IMR-90 (cell line): ENCODE data around the gene UFC1. TPM values are rescaled to one million over a fixed set of nuclear protein-coding genes. Genes with fewer than 3 reads are reported as not detected.

ENCODE experiments used
- ATAC-seq: fragments of 200-7000 bp; cut with Tn5 transposase; 2 replicates; pipeline ENCODE4 v1.9.1; 2020; ENCODE audit warnings: low read depth, mild to moderate bottlenecking, moderate library complexity
- BruUV-seq: library from RNA; stranded (reverse); fragments of 400-500 nt; replicated peaks from 2 replicates; lab custom pipeline; 2021; lab: Mats Ljungman, UMichigan
- CTCF ChIA-PET: fragments of 300-600 bp; formaldehyde crosslinking; extraction: SDS; loops from one replicate; lab custom pipeline; 2021; ENCODE audit warnings: antibody characterized with exemption; lab: Yijun Ruan, JAX
- POLR2A ChIA-PET: fragments of 300-600 bp; sonication (Branson Sonifier 250); formaldehyde crosslinking; loops from one replicate; lab custom pipeline; 2022; ENCODE audit warnings: antibody characterized with exemption; ENCODE audit not compliant: unreplicated experiment; lab: Charles Lee
- DNase-seq: peaks from one replicate; pipeline ENCODE4 v3.0.0; 2013
- H2AFZ ChIP-seq: replicated peaks from 2 replicates; pipeline ENCODE3; 2013; ENCODE audit warnings: low read length, mild to moderate bottlenecking; ENCODE audit not compliant: poor library complexity
- H2AK5ac ChIP-seq: 2 replicates; pipeline ENCODE4 v1.6.1; 2013; ENCODE audit warnings: low read depth, low read length, inconsistent platforms
- H2AK9ac ChIP-seq: replicated peaks from 2 replicates; pipeline ENCODE3; 2013; ENCODE audit warnings: mild to moderate bottlenecking, low read depth, low read length, moderate library complexity; ENCODE audit not compliant: poor library complexity
- H2BK120ac ChIP-seq: 2 replicates; pipeline ENCODE4 v1.6.1; 2013; ENCODE audit warnings: low read depth, low read length, inconsistent platforms
- H2BK15ac ChIP-seq: 3 replicates; pipeline ENCODE4 v1.6.1; 2013; ENCODE audit warnings: low read depth, low read length, inconsistent platforms
- H2BK20ac ChIP-seq: 2 replicates; pipeline ENCODE4 v1.6.1; 2013; ENCODE audit warnings: low read depth, mild to moderate bottlenecking, inconsistent platforms, low read length, moderate library complexity
- H2BK5ac ChIP-seq: 2 replicates; pipeline ENCODE4 v1.6.1; 2013; ENCODE audit warnings: mild to moderate bottlenecking, low read depth, low read length, inconsistent platforms; ENCODE audit not compliant: poor library complexity, severe bottlenecking
- H3K14ac ChIP-seq: replicated peaks from 2 replicates; pipeline ENCODE4 v1.6.1; 2013; ENCODE audit warnings: low read depth, low read length, inconsistent platforms
- H3K18ac ChIP-seq: 2 replicates; pipeline ENCODE4 v1.6.1; 2013; ENCODE audit warnings: low read depth, low read length, control low read depth
- H3K23ac ChIP-seq: 2 replicates; pipeline ENCODE4 v1.6.1; 2013; ENCODE audit warnings: low read depth, low read length, inconsistent platforms
- H3K27ac ChIP-seq: 2 replicates; pipeline ENCODE4 v1.5.1; 2013; ENCODE audit warnings: mild to moderate bottlenecking, control low read depth, low read length; ENCODE audit not compliant: insufficient read depth
- H3K27me3 ChIP-seq: 2 replicates; pipeline ENCODE4 v1.6.1; 2013; ENCODE audit warnings: low read length; ENCODE audit not compliant: control insufficient read depth, insufficient read depth
- H3K36me3 ChIP-seq: 2 replicates; pipeline ENCODE4 v1.6.1; 2013; ENCODE audit warnings: low read length, mixed read lengths; ENCODE audit not compliant: control insufficient read depth, insufficient read depth
- H3K4ac ChIP-seq: 2 replicates; pipeline ENCODE4 v1.6.1; 2013; ENCODE audit warnings: low read depth, low read length, inconsistent platforms
- H3K4me1 ChIP-seq: 2 replicates; pipeline ENCODE4 v1.6.1; 2013; ENCODE audit warnings: low read length, mixed read lengths; ENCODE audit not compliant: control insufficient read depth, insufficient read depth
- H3K4me2 ChIP-seq: 2 replicates; pipeline ENCODE4 v1.6.1; 2013; ENCODE audit warnings: low read depth, mild to moderate bottlenecking, control low read depth, low read length, moderate library complexity
- H3K4me3 ChIP-seq: 2 replicates; pipeline ENCODE4 v1.5.1; 2013; ENCODE audit warnings: low read depth, mild to moderate bottlenecking, control low read depth, low read length, moderate library complexity; ENCODE audit not compliant: insufficient read depth
- H3K56ac ChIP-seq: 2 replicates; pipeline ENCODE4 v1.6.1; 2013; ENCODE audit warnings: low read length, inconsistent platforms; ENCODE audit not compliant: insufficient read depth; ENCODE audit errors: extremely low read depth
- H3K79me1 ChIP-seq, 2 experiments: 2 replicates each; pipeline ENCODE4 v1.6.1; 2013; ENCODE audit warnings: low read length in 2 of 2, inconsistent platforms in 1 of 2, low read depth in 1 of 2
- H3K9ac ChIP-seq: 2 replicates; pipeline ENCODE4 v1.6.1; 2013; ENCODE audit warnings: low read depth, low read length, control low read depth
- H3K9me1 ChIP-seq: 2 replicates; pipeline ENCODE4 v1.6.1; 2013; ENCODE audit warnings: low read length, inconsistent platforms; ENCODE audit not compliant: insufficient read depth
- H3K9me3 ChIP-seq: 2 replicates; pipeline ENCODE4 v1.6.1; 2013; ENCODE audit warnings: low read length; ENCODE audit not compliant: control insufficient read depth, insufficient read depth
- H4K20me1 ChIP-seq: 2 replicates; pipeline ENCODE4 v1.6.1; 2013; ENCODE audit warnings: low read length, inconsistent platforms; ENCODE audit not compliant: insufficient read depth
- H4K5ac ChIP-seq: 2 replicates; pipeline ENCODE4 v1.6.1; 2013; ENCODE audit warnings: mild to moderate bottlenecking, low read depth, low read length, control low read depth
- H4K8ac ChIP-seq, 2 experiments: 2 replicates each; pipeline ENCODE4 v1.6.1; 2013; ENCODE audit warnings: low read depth in 2 of 2, low read length in 2 of 2, control low read depth in 1 of 2, inconsistent platforms in 1 of 2
- H4K91ac ChIP-seq: 2 replicates; pipeline ENCODE4 v1.6.1; 2013; ENCODE audit warnings: low read depth, low read length, inconsistent platforms; ENCODE audit not compliant: insufficient read depth
- BHLHE40 ChIP-seq: fragments of 150-350 bp; IDR thresholded peaks from 2 replicates; pipeline ENCODE4 v1.6.1; 2016; ENCODE audit warnings: mild to moderate bottlenecking, low read depth, low read length
- CEBPB ChIP-seq: IDR thresholded peaks from 2 replicates; pipeline ENCODE4 v1.6.1; 2012; ENCODE audit warnings: low read depth, low read length, improper control_type of control experiment
- CHD1 ChIP-seq: IDR thresholded peaks from 2 replicates; pipeline ENCODE4 v1.6.1; 2012; ENCODE audit warnings: low read depth, low read length, improper control_type of control experiment
- FOS ChIP-seq: fragments of 150-350 bp; IDR thresholded peaks from 2 replicates; pipeline ENCODE4 v1.6.1; 2016; ENCODE audit warnings: low read depth, low read length
- MAFK ChIP-seq: IDR thresholded peaks from 2 replicates; pipeline ENCODE4 v1.6.1; 2012; ENCODE audit warnings: low read depth, low read length, improper control_type of control experiment
- MAZ ChIP-seq: IDR thresholded peaks from 2 replicates; pipeline ENCODE4 v1.6.1; 2012; ENCODE audit warnings: low read depth, mild to moderate bottlenecking, low read length, improper control_type of control experiment, moderate library complexity, borderline replicate concordance
- MXI1 ChIP-seq: IDR thresholded peaks from 2 replicates; pipeline ENCODE4 v1.6.1; 2012; ENCODE audit warnings: low read depth, mild to moderate bottlenecking, low read length, moderate library complexity, borderline replicate concordance
- NFE2L2 ChIP-seq: fragments of 150-350 bp; IDR thresholded peaks from 2 replicates; pipeline ENCODE4 v1.6.1; 2016; ENCODE audit warnings: low read depth, mild to moderate bottlenecking, low read length
- RAD21 ChIP-seq: IDR thresholded peaks from 2 replicates; pipeline ENCODE4 v1.6.1; 2012; ENCODE audit warnings: low read length, improper control_type of control experiment
- RCOR1 ChIP-seq: IDR thresholded peaks from 2 replicates; pipeline ENCODE4 v1.6.1; 2012; ENCODE audit warnings: mild to moderate bottlenecking, low read length, improper control_type of control experiment; ENCODE audit not compliant: insufficient replicate concordance
- RFX5 ChIP-seq: IDR thresholded peaks from 2 replicates; pipeline ENCODE4 v1.8.0; 2012; ENCODE audit warnings: low read depth, mild to moderate bottlenecking, low read length, moderate library complexity
- WGBS, 2 experiments: methylation state at CpG; one replicate each; pipeline versions ENCODE4 v1.1.5 to v1.1.7; 2013; ENCODE audit warnings: missing lambda C conversion rate in 2 of 2; ENCODE audit not compliant: insufficient read length in 1 of 2; ENCODE audit errors: extremely low coverage in 2 of 2; 5-methylcytosine and 5-hydroxymethylcytosine counted together
- dilution Hi-C: fragments of 300-500 bp; cut with HindIII; formaldehyde crosslinking; loops from one replicate; pipeline ENCODE4 v1.14.3; 2018; ENCODE audit warnings: low sequenced_read_pairs; ENCODE audit not compliant: unreplicated experiment
- in situ Hi-C: fragments of 300-500 bp; cut with MboI; formaldehyde crosslinking; loops from 3 replicates; pipeline ENCODE4 v1.14.3; 2019; ENCODE audit warnings: low sequenced_read_pairs, inconsistent platforms, mixed read lengths
- intact Hi-C: fragments of 100-400 bp; cut with micrococcal nuclease; formaldehyde crosslinking; loops from 2 replicates; pipeline ENCODE4 v1.10.0; 2022
- polyA plus RNA-seq, 3 experiments: library from polyadenylated mRNA; depleted of rRNA; stranded (reverse); fragments of >200 nt; gene quantifications; 2 replicates each; pipeline ENCODE4 v1.2.3, GENCODE V29; 2012; ENCODE audit warnings: low replicate concordance in 1 of 3
- total RNA-seq: library from RNA; depleted of rRNA; stranded (reverse); fragments of >200 nt; gene quantifications from 2 replicates; pipeline ENCODE4 v1.2.3, GENCODE V29; 2012
- TF ChIP-seq, protein P1 (sequence below): conservative IDR thresholded peaks from 2 replicates; pipeline ENCODE4 v1.5.1; 2012; ENCODE audit warnings: mild to moderate bottlenecking, low read depth, low read length, improper control_type of control experiment
- TF ChIP-seq, protein P2 (sequence below): fragments of 150-350 bp; IDR thresholded peaks from 2 replicates; pipeline ENCODE4 v1.6.1; 2017; ENCODE audit warnings: mild to moderate bottlenecking, antibody characterized with exemption, low read length, low read depth
- TF ChIP-seq, protein P3 (sequence below): fragments of 150-350 bp; IDR thresholded peaks from 2 replicates; pipeline ENCODE4 v1.6.1; 2016; ENCODE audit warnings: low read depth, mild to moderate bottlenecking, low read length, moderate library complexity, borderline replicate concordance

UFC1 gene
- total and polyA plus RNA-seq, 2 of the 4 experiments (the other 2 are of a cell fraction): 134 to 140 TPM

DNA sequence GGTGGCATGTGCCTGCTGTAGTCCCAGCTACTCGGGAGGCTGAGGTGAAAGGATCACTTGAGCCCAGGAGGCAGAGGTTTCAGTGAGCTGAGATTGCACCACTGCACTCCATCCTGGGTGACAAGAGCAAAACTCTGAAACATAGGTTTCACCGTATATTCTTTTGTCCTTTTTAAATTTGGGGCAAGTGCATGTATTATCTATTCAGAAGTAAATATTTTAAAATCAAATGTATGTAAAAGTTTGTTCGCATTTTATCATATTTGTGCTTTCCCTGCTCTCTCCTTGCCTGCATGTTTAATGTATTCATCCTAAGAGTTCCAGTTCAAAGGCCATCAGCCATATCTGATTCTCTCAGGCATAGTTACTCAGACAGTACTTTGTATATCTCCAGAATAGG is 7.9 kb upstream of the UFC1 start:
- Histone ChIP-seq H3K56ac (no peak overlapping the region), H2BK5ac (no peak overlapping the region), H3K18ac (no peak overlapping the region), H3K36me3 (no peaks in the 10 kb centered on the region), H2BK120ac (no peak overlapping the region), H4K8ac (no peak overlapping the region), H3K4me3 (no peak overlapping the region), H2BK20ac (no peak overlapping the region), H2AK5ac (no peak overlapping the region), H2AK9ac (no peak overlapping the region), H4K91ac (no peak overlapping the region), H3K9ac (no peak overlapping the region), H4K5ac (no peak overlapping the region), H3K4ac (no peak overlapping the region), H4K20me1 (no peaks in the 10 kb centered on the region), H3K79me1 (no peaks in the 10 kb centered on the region), H3K4me2 (no peak overlapping the region), H2BK15ac (no peak overlapping the region), H3K14ac (no peak overlapping the region), H3K9me3 (no peaks in the 10 kb centered on the region), H3K27ac (no peak overlapping the region), H2AFZ (no peak overlapping the region), H3K27me3 (no peaks in the 10 kb centered on the region), H3K9me1 (no peaks in the 10 kb centered on the region), H3K23ac (no peak overlapping the region), H3K4me1 (no peaks in the 10 kb centered on the region)
- no peak for DNase-seq
- TF ChIP-seq RFX5: no peak
- no peak for TF ChIP-seq MAFK
- no peak for TF ChIP-seq NFE2L2
- TF ChIP-seq FOS: no peak
- TF ChIP-seq CEBPB: no peak
- no peak for TF ChIP-seq MAZ
- TF ChIP-seq CHD1: no peak
- TF ChIP-seq, protein P1, sequence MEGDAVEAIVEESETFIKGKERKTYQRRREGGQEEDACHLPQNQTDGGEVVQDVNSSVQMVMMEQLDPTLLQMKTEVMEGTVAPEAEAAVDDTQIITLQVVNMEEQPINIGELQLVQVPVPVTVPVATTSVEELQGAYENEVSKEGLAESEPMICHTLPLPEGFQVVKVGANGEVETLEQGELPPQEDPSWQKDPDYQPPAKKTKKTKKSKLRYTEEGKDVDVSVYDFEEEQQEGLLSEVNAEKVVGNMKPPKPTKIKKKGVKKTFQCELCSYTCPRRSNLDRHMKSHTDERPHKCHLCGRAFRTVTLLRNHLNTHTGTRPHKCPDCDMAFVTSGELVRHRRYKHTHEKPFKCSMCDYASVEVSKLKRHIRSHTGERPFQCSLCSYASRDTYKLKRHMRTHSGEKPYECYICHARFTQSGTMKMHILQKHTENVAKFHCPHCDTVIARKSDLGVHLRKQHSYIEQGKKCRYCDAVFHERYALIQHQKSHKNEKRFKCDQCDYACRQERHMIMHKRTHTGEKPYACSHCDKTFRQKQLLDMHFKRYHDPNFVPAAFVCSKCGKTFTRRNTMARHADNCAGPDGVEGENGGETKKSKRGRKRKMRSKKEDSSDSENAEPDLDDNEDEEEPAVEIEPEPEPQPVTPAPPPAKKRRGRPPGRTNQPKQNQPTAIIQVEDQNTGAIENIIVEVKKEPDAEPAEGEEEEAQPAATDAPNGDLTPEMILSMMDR: no peak
- TF ChIP-seq MXI1: no peak
- TF ChIP-seq, protein P2, sequence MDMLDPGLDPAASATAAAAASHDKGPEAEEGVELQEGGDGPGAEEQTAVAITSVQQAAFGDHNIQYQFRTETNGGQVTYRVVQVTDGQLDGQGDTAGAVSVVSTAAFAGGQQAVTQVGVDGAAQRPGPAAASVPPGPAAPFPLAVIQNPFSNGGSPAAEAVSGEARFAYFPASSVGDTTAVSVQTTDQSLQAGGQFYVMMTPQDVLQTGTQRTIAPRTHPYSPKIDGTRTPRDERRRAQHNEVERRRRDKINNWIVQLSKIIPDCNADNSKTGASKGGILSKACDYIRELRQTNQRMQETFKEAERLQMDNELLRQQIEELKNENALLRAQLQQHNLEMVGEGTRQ: no peak
- TF ChIP-seq, protein P3, sequence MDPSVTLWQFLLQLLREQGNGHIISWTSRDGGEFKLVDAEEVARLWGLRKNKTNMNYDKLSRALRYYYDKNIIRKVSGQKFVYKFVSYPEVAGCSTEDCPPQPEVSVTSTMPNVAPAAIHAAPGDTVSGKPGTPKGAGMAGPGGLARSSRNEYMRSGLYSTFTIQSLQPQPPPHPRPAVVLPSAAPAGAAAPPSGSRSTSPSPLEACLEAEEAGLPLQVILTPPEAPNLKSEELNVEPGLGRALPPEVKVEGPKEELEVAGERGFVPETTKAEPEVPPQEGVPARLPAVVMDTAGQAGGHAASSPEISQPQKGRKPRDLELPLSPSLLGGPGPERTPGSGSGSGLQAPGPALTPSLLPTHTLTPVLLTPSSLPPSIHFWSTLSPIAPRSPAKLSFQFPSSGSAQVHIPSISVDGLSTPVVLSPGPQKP: no peak
- no peak for TF ChIP-seq RCOR1
- TF ChIP-seq BHLHE40: no peak
- no peak for TF ChIP-seq RAD21
- 100% methylated on average over 2 of the region's 3 CpGs; no CpG with 5 or more reads in 1 of the 2 experiments for WGBS, 2 experiments
- ATAC-seq: no peak
- in situ Hi-C loops: no loop called here
- POLR2A ChIA-PET: no interaction called here
- no TSS peak for BruUV-seq
- intact Hi-C loops: no loop called here
- dilution Hi-C loops: no loop called here
- CTCF ChIA-PET: no interaction called here
